HCT116 (cell line): ENCODE measurements around the gene ZNF488. TPM values are rescaled to one million over a fixed set of nuclear protein-coding genes. Genes with fewer than 3 reads are reported as not detected.

ENCODE experiments used
- ATAC-seq: fragments of 200-7000 bp; cut with Tn5 transposase; 2 replicates; pipeline ENCODE4 v1.9.1; 2020; ENCODE audit warnings: mild to moderate bottlenecking, moderate library complexity
- BruUV-seq: library from RNA; stranded (reverse); fragments of 400-500 nt; replicated peaks from 2 replicates; lab custom pipeline; 2021; lab: Mats Ljungman, UMichigan
- CTCF ChIA-PET: fragments of 300-600 bp; sonication (Branson Sonifier 250); formaldehyde crosslinking; loops from one replicate; lab custom pipeline; 2021; ENCODE audit warnings: antibody characterized with exemption; lab: Charles Lee
- POLR2A ChIA-PET: fragments of 300-600, 350-600 bp; sonication (Branson Sonifier 250); formaldehyde crosslinking; loops from one replicate; lab custom pipeline; 2021; ENCODE audit warnings: antibody characterized with exemption; lab: Charles Lee
- RAD21 ChIA-PET, 2 experiments: fragments of 300-600 bp; sonication (Branson Sonifier 250); formaldehyde crosslinking; loops; one replicate each; lab custom pipeline; 2023; ENCODE audit warnings: low total read pairs in 2 of 2; ENCODE audit not compliant: uncharacterized antibody in 2 of 2, unreplicated experiment in 2 of 2, low non-redundant PET in 1 of 2; lab: Charles Lee
- DNase-seq: peaks from one replicate; pipeline ENCODE4 v3.0.0-alpha.2; 2010; ENCODE audit warnings: low read depth, low spot score
- H2AFZ ChIP-seq: fragments of 200-600 bp; shearing (Covaris generic), sonication (generic); 2 replicates; pipeline ENCODE4 v1.6.1; 2017; ENCODE audit warnings: low read depth, mixed run types, mixed read lengths, antibody characterized with exemption, low read length; ENCODE audit not compliant: poor library complexity, severe bottlenecking
- H3K27ac ChIP-seq: 2 replicates; pipeline ENCODE4 v1.5.1; 2012; ENCODE audit warnings: low read depth, low read length
- H3K27me3 ChIP-seq: fragments of 200-600 bp; sonication (generic); 2 replicates; pipeline ENCODE4 v1.6.1; 2016; ENCODE audit warnings: mixed run types, low read length, mixed read lengths; ENCODE audit not compliant: insufficient read depth
- H3K36me3 ChIP-seq, 2 experiments: fragments of 200-500 bp in 1 of 2; fragments of 200-600 bp in 1 of 2; sonication (Bioruptor generic) in 1 of 2; sonication (generic) in 1 of 2; 2 replicates each; pipeline versions ENCODE4 v1.5.1 to v1.6.1; 2014 to 2016; ENCODE audit warnings: low read length in 2 of 2, inconsistent platforms in 1 of 2, mixed read lengths in 1 of 2, mixed run types in 1 of 2; ENCODE audit not compliant: insufficient read depth in 2 of 2, control insufficient read depth in 1 of 2
- H3K4me1 ChIP-seq, 2 experiments: fragments of 200-600 bp in 1 of 2; sonication (generic) in 1 of 2; 2 replicates each; pipeline versions ENCODE4 v1.5.1 to v1.6.1; 2012 to 2017; ENCODE audit warnings: low read length in 2 of 2, inconsistent platforms in 1 of 2, mild to moderate bottlenecking in 1 of 2, mixed read lengths in 1 of 2, mixed run types in 1 of 2, moderate library complexity in 1 of 2; ENCODE audit not compliant: insufficient read depth in 2 of 2, control insufficient read depth in 1 of 2
- H3K4me2 ChIP-seq: fragments of 200-600 bp; sonication (generic); 2 replicates; pipeline ENCODE4 v1.6.1; 2017; ENCODE audit warnings: mixed run types, low read length, mixed read lengths
- H3K4me3 ChIP-seq, 2 experiments: fragments of 200-600 bp in 1 of 2; sonication (generic) in 1 of 2; replicated peaks in 1 of 2; 2 replicates each; pipeline ENCODE4 v1.5.1; 2011 to 2016; ENCODE audit warnings: low read length in 2 of 2, control low read depth in 1 of 2, low read depth in 1 of 2, mild to moderate bottlenecking in 1 of 2, mixed read lengths in 1 of 2, mixed run types in 1 of 2
- H3K79me2 ChIP-seq: fragments of 200-600 bp; sonication (generic); 2 replicates; pipeline ENCODE4 v1.6.1; 2017; ENCODE audit warnings: mild to moderate bottlenecking, mixed run types, low read length, moderate library complexity, mixed read lengths; ENCODE audit not compliant: insufficient read depth
- H3K9ac ChIP-seq: fragments of 200-600 bp; sonication (generic); 2 replicates; pipeline ENCODE4 v1.6.1; 2016; ENCODE audit warnings: low read length, mixed read lengths
- H3K9me2 ChIP-seq: fragments of 200-600 bp; sonication (generic), shearing (Covaris generic); 2 replicates; pipeline ENCODE4 v1.6.1; 2017; ENCODE audit warnings: mixed run types, mild to moderate bottlenecking, moderate library complexity; ENCODE audit not compliant: insufficient read depth
- H3K9me3 ChIP-seq, 2 experiments: fragments of 200-500 bp in 1 of 2; fragments of 200-600 bp in 1 of 2; sonication (Bioruptor generic) in 1 of 2; sonication (generic) in 1 of 2; 2 replicates each; pipeline ENCODE4 v1.6.1; 2014 to 2017; ENCODE audit warnings: low read length in 2 of 2, mixed read lengths in 2 of 2, inconsistent platforms in 1 of 2, low read depth in 1 of 2, mild to moderate bottlenecking in 1 of 2, mixed run types in 1 of 2, moderate library complexity in 1 of 2; ENCODE audit not compliant: control insufficient read depth in 1 of 2, insufficient read depth in 1 of 2
- H4K20me1 ChIP-seq: fragments of 200-600 bp; sonication (generic), shearing (Covaris generic); 2 replicates; pipeline ENCODE4 v1.6.1; 2017; ENCODE audit warnings: mixed run types, mild to moderate bottlenecking, moderate library complexity; ENCODE audit not compliant: insufficient read depth
- CBX3 ChIP-seq: IDR thresholded peaks from 2 replicates; pipeline ENCODE4 v1.6.1; 2012; ENCODE audit warnings: low read depth
- CEBPB ChIP-seq: IDR thresholded peaks from 2 replicates; pipeline ENCODE4 v1.6.1; 2012; ENCODE audit warnings: low read depth
- EGR1 ChIP-seq: IDR thresholded peaks from 2 replicates; pipeline ENCODE4 v1.6.1; 2012; ENCODE audit warnings: low read depth
- ELF1 ChIP-seq: IDR thresholded peaks from 2 replicates; pipeline ENCODE4 v1.6.1; 2012; ENCODE audit warnings: low read depth, borderline replicate concordance
- EZH2phosphoT487 ChIP-seq: fragments of 200-600 bp; IDR thresholded peaks from 2 replicates; pipeline ENCODE4 v1.6.1; 2018; ENCODE audit warnings: antibody characterized with exemption, borderline replicate concordance
- FOSL1 ChIP-seq: IDR thresholded peaks from 2 replicates; pipeline ENCODE4 v1.6.1; 2012; ENCODE audit warnings: low read depth
- JUND ChIP-seq: IDR thresholded peaks from 2 replicates; pipeline ENCODE4 v1.6.1; 2012
- RAD21 ChIP-seq: IDR thresholded peaks from 2 replicates; pipeline ENCODE4 v1.6.1; 2012; ENCODE audit warnings: low read depth, mild to moderate bottlenecking
- SIN3A ChIP-seq: IDR thresholded peaks from 2 replicates; pipeline ENCODE4 v1.6.1; 2012; ENCODE audit warnings: low read depth
- SP1 ChIP-seq: IDR thresholded peaks from 2 replicates; pipeline ENCODE4 v1.6.1; 2012; ENCODE audit warnings: low read depth
- SRF ChIP-seq: IDR thresholded peaks from 2 replicates; pipeline ENCODE4 v1.6.1; 2012; ENCODE audit warnings: low read depth
- ZFX ChIP-seq: fragments of 450-650 bp; IDR thresholded peaks from 2 replicates; pipeline ENCODE4 v1.6.1; 2017
- intact Hi-C: fragments of 100-400 bp; cut with micrococcal nuclease; formaldehyde crosslinking; loops from 2 replicates; pipeline ENCODE4 v1.10.0; 2022
- total RNA-seq: library from RNA; stranded (reverse); gene quantifications from one replicate; pipeline ENCODE4 v1.2.1, GENCODE V29; 2021; ENCODE audit not compliant: unreplicated experiment
- TF ChIP-seq, protein P1 (sequence below): IDR thresholded peaks from 2 replicates; pipeline ENCODE4 v1.6.1; 2012
- TF ChIP-seq, protein P2 (sequence below), 3 experiments: fragments of 200-600 bp in 1 of 3; sonication (generic) in 1 of 3; IDR thresholded peaks in 2 of 3; conservative IDR thresholded peaks in 1 of 3; 2 replicates each; pipeline ENCODE4 v1.5.1; 2012 to 2017; ENCODE audit warnings: low read depth in 2 of 3, low read length in 2 of 3, antibody characterized with exemption in 1 of 3, borderline replicate concordance in 1 of 3, control low read depth in 1 of 3, mild to moderate bottlenecking in 1 of 3, mixed read lengths in 1 of 3, mixed run types in 1 of 3, moderate library complexity in 1 of 3; ENCODE audit not compliant: insufficient read depth in 1 of 3

Gene ZNF488
- total RNA-seq, 1 experiment from 2014 or later, result 3.9 TPM

DNA sequence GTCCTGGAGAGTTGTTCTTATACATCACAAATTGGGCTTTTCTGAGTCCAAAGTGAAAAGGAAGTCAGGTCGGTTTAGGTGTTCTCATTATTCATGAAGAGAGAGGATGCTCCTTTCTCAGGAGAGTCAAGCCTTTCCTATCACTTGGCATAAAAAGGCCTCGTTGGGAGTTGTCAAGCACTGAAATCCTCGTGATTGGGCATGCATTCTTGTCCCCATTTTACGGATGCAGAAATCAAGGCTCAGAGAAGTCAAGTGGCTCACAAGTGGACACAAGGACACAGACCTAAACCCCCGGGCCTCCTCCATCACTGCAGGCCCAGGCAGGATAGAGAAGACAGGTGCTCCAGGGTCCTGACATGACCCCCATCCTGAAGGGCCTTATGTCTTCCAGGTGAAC is 27.4 kb downstream of the ZNF488 start:
- no peak for TF ChIP-seq ZFX
- no peak for TF ChIP-seq CEBPB
- TF ChIP-seq SRF, result no peak
- TF ChIP-seq EGR1, result no peak
- no peak for TF ChIP-seq RAD21
- no peak for TF ChIP-seq SIN3A
- TF ChIP-seq JUND, result no peak
- no peak for TF ChIP-seq FOSL1
- no peak for TF ChIP-seq EZH2phosphoT487
- TF ChIP-seq CBX3, result no peak
- TF ChIP-seq, protein P1, sequence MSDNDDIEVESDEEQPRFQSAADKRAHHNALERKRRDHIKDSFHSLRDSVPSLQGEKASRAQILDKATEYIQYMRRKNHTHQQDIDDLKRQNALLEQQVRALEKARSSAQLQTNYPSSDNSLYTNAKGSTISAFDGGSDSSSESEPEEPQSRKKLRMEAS, result no peak
- TF ChIP-seq SP1, result no peak
- TF ChIP-seq, protein P2, sequence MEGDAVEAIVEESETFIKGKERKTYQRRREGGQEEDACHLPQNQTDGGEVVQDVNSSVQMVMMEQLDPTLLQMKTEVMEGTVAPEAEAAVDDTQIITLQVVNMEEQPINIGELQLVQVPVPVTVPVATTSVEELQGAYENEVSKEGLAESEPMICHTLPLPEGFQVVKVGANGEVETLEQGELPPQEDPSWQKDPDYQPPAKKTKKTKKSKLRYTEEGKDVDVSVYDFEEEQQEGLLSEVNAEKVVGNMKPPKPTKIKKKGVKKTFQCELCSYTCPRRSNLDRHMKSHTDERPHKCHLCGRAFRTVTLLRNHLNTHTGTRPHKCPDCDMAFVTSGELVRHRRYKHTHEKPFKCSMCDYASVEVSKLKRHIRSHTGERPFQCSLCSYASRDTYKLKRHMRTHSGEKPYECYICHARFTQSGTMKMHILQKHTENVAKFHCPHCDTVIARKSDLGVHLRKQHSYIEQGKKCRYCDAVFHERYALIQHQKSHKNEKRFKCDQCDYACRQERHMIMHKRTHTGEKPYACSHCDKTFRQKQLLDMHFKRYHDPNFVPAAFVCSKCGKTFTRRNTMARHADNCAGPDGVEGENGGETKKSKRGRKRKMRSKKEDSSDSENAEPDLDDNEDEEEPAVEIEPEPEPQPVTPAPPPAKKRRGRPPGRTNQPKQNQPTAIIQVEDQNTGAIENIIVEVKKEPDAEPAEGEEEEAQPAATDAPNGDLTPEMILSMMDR (IDR thresholded peaks at IDR 0.05 in 2 of 3, conservative IDR thresholded peaks at IDR 0.05 in 1 of 3; ENCODE audit: borderline replicate concordance in 1 of 3, insufficient read depth in 1 of 3, low read depth in 2 of 3, low read length in 2 of 3), result no peak
- TF ChIP-seq ELF1, result no peak
- no peak for ATAC-seq
- Histone ChIP-seq H3K4me2 (no peak overlapping the region), H2AFZ (no peak overlapping the region), H3K9me2 (no peaks in the 10 kb centered on the region), H3K9me3 (no peaks in the 10 kb centered on the region), H3K9ac (no peak overlapping the region), H3K27ac (no peak overlapping the region), H3K79me2 (no peaks in the 10 kb centered on the region), H4K20me1 (no peaks in the 10 kb centered on the region), H3K36me3 (no peaks in the 10 kb centered on the region), H3K4me1 (peaks cover 0 to 6% of the 10 kb centered on the region in 2 experiments; a peak in 1 of 4 replicates), H3K4me3 (no peak overlapping the region), H3K27me3 (no peaks in the 10 kb centered on the region)
- intact Hi-C loops, result no loop called here
- CTCF ChIA-PET, result no interaction called here
- POLR2A ChIA-PET, result no interaction called here
- RAD21 ChIA-PET, result no interaction called here
- no TSS peak for BruUV-seq
- no peak for DNase-seq
